ENCODE data around the gene TMEM54. TPM values are rescaled to one million over a fixed set of nuclear protein-coding genes. Genes with fewer than 3 reads are reported as not detected.

The TMEM54 gene
- total RNA-seq, 1 experiment from 2014 or later = 17.6 TPM

DNA sequence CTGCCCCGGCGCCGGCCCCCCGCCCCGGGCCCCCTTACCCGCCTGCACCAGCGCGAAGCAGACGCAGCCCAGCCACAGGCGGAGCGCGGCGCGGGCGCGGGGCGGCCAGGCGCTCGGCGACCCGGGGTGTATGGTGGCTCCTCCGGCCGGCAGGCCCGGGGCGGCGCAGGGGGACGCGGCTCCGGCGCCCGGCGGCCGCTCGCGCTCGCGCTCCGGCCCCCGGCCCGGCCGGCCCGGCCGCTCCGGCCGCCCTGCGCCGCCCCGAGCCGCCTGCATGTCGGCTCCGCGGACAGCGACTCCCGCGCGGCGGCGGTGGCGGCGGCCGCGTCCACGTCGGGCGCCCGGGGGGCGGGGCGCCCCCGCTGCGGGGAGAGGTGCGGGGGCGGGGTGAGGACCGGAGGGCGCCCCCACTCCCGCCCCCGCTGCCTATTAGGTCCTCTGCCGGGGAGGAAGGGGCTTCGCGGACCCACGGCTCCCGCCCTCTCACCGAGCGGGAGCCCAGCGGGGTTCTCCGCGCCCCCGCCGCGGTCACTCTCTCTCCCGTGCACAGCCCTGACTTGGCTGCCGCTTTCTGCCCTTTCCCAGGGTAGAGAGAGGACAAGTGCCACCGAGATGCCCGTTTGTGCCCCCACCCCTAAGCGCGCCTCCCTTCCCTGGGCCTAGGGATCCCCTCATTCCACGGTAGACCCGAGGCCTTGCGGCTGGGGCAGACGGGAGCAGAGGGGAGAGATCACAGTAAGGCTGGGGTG, 30.4 kb downstream of the TMEM54 start, which contains the start of gene FNDC5:
FNDC5 (minus strand) TSS at position 298 of the 749 bp plus-strand sequence.
- H3K4me3 ChIP-seq = peak within 1 kb of the TSS; percentile 74
- DNase-seq = peak; percentile 31 to 44
- peaks cover 13% of the 10 kb centered on the region; the same call in 1 of the 2 replicates for H3K4me1 ChIP-seq
- H3K9me3 ChIP-seq (replicated peaks) = no peaks in the 10 kb centered on the region
- H3K27me3 ChIP-seq = no peaks in the 10 kb centered on the region
- peaks cover 23% of the 10 kb centered on the region for H3K36me3 ChIP-seq
- peak within 1 kb of the TSS; percentile 62 for H3K27ac ChIP-seq

DNA sequence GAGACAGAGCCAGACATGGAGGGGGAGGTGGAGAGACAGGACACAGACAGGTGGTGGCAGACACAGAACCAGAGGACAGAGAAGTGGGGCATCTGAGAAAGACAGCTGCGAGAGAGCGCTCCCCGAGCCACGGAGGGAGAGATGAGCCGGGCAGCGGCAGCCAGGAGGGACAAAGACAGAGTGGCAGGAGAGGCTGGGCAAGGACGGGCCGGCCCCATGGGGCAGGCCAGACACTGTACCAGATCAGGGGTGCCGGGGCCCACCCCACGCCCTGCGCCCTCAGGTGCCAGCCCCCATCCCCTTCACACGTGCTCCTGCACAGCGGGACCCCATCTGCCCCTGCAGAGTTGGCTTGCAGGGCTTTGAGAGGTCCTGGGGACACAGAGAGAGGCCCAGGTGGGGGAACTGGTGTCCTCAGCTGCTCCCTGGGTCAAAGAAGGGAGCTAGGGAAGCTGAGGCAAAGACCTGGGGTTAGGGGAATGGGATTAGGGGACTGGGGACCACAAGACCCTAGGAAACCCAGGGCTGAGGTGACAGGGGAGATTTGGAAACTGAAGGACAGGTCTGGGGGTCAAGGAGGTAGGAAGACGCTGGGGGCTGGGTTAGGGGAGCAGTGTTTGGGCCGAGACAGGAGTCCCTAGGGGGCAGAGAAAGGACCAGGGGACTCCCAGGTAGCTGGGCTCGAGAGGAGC, 31.1 kb downstream of the TMEM54 start:
- peak overlapping the region; percentile 61 for H3K4me3 ChIP-seq
- peaks cover 13% of the 10 kb centered on the region; the same call in 1 of the 2 replicates for H3K4me1 ChIP-seq
- peak overlapping the region; percentile 56 for H3K27ac ChIP-seq

GRCh38 chr1:32868806-32869455, 32.3 kb downstream of the TMEM54 start:
- no peaks in the 10 kb centered on the region for H3K9me3 ChIP-seq (replicated peaks)
- no peak overlapping the region for H3K27ac ChIP-seq
- DNase-seq = no peak
- H3K4me3 ChIP-seq = no peak overlapping the region
- H3K27me3 ChIP-seq = no peaks in the 10 kb centered on the region
- H3K36me3 ChIP-seq = peaks cover 32% of the 10 kb centered on the region
- peaks cover 13% of the 10 kb centered on the region; the same call in 1 of the 2 replicates for H3K4me1 ChIP-seq

More for the DNA sequence above, 31.1 kb downstream of the TMEM54 start:
- peak; percentile 76 to 86 for DNase-seq
- H3K9me3 ChIP-seq (replicated peaks) = no peaks in the 10 kb centered on the region
- H3K27me3 ChIP-seq = no peaks in the 10 kb centered on the region
- peaks cover 28% of the 10 kb centered on the region for H3K36me3 ChIP-seq

GRCh38 chr1:32868085-32868484, 33.1 kb downstream of the TMEM54 start:
- H3K4me1 ChIP-seq = peaks cover 13% of the 10 kb centered on the region; the same call in 1 of the 2 replicates
- no peaks in the 10 kb centered on the region for H3K9me3 ChIP-seq (replicated peaks)
- H3K4me3 ChIP-seq = no peak overlapping the region
- H3K27me3 ChIP-seq = no peaks in the 10 kb centered on the region
- DNase-seq = no peak
- peaks cover 40% of the 10 kb centered on the region for H3K36me3 ChIP-seq
- H3K27ac ChIP-seq = no peak overlapping the region

- peaks cover 44% of the 10 kb centered on the region for H3K36me3 ChIP-seq
- H3K4me3 ChIP-seq = no peak overlapping the region
- no peaks in the 10 kb centered on the region for H3K9me3 ChIP-seq (replicated peaks)
- H3K27ac ChIP-seq = no peak overlapping the region
- no peaks in the 10 kb centered on the region for H3K27me3 ChIP-seq
- H3K4me1 ChIP-seq = peaks cover 9% of the 10 kb centered on the region; the same call in 1 of the 2 replicates
- DNase-seq = no peak
These were observed 33.5 kb downstream of the TMEM54 start for GRCh38 chr1:32867671-32868070.

DNA sequence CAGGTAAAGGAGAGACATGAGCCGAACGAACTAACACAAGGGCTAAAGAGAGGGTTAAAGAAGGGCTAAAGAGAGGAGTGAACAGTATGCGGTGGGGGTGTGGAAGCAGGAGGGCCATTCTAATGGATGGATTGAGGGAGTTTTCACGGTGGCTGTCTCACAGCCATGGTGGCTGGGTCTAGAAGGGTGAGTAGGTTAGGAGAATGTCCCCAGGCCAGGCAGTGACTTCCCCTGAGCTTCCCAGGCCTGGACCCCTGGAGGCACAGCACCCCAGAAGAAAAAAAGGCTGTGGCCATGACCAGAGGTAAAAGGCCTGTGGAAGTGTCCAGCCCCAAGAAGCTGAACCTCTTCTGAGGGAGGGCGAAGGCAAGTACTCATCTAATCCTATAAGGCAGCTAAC, 34.0 kb downstream of the TMEM54 start:
- H3K4me3 ChIP-seq = no peak overlapping the region
- H3K27ac ChIP-seq = no peak overlapping the region
- peaks cover 50% of the 10 kb centered on the region for H3K36me3 ChIP-seq
- no peaks in the 10 kb centered on the region for H3K27me3 ChIP-seq
- DNase-seq = no peak
- peaks cover 9% of the 10 kb centered on the region; the same call in 1 of the 2 replicates for H3K4me1 ChIP-seq
- no peaks in the 10 kb centered on the region for H3K9me3 ChIP-seq (replicated peaks)

DNA sequence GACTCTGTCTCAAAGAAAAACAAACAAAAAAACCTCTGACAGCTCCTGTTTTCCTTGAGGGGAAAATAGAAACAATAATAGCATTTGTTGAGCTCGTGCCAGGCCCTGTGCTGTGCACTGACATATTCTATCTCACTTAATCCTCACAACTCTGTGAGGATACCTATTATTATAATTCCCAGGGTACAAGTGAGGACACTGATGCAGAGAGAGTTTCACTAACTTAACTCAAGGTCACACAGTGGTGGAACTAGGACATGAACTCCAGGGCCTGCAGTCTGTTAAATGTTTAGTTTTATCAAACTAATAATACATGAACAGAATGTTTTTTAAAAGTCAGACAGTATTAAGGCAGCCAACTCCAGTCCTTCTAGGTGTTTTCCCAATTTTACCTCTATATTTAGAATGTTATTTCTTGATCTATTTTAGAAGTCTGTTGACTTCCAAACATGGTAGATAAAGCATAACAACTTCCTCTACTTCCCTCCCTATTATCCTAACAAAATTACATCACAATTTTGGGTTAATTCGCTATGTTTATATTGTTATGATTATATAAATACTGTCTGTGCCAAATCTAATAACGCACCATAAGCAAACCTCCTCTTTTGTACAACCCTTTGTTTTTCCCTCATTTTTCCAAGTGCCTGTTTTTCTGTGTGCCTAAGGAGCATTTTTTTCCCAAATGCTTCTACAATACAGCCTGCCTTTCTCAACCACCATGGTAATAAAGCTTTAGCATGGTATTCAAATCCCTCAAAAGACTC, 35.4 kb downstream of the TMEM54 start:
- Histone ChIP-seq H3K9me3 (replicated peaks) (no peaks in the 10 kb centered on the region), H3K27me3 (no peaks in the 10 kb centered on the region), H3K36me3 (peaks cover 63% of the 10 kb centered on the region), H3K27ac (no peak overlapping the region), H3K4me1 (peaks cover 9% of the 10 kb centered on the region; the same call in 1 of the 2 replicates), H3K4me3 (no peak overlapping the region)
- no peak for DNase-seq

GRCh38 chr1:32864375-32865019, 36.7 kb downstream of the TMEM54 start:
- Histone ChIP-seq H3K4me3 (no peak overlapping the region), H3K9me3 (replicated peaks) (no peaks in the 10 kb centered on the region), H3K36me3 (peaks cover 68% of the 10 kb centered on the region), H3K27ac (no peak overlapping the region), H3K4me1 (peaks cover 10% of the 10 kb centered on the region), H3K27me3 (no peaks in the 10 kb centered on the region)
- DNase-seq = no peak

- no peaks in the 10 kb centered on the region for H3K9me3 ChIP-seq (replicated peaks)
- H3K27ac ChIP-seq = no peak overlapping the region
- DNase-seq = no peak
- H3K36me3 ChIP-seq = peaks cover 68% of the 10 kb centered on the region
- no peak overlapping the region for H3K4me3 ChIP-seq
- H3K4me1 ChIP-seq = peaks cover 7% of the 10 kb centered on the region
- H3K27me3 ChIP-seq = no peaks in the 10 kb centered on the region
These were observed 37.3 kb downstream of the TMEM54 start for GRCh38 chr1:32863881-32864245.

DNA sequence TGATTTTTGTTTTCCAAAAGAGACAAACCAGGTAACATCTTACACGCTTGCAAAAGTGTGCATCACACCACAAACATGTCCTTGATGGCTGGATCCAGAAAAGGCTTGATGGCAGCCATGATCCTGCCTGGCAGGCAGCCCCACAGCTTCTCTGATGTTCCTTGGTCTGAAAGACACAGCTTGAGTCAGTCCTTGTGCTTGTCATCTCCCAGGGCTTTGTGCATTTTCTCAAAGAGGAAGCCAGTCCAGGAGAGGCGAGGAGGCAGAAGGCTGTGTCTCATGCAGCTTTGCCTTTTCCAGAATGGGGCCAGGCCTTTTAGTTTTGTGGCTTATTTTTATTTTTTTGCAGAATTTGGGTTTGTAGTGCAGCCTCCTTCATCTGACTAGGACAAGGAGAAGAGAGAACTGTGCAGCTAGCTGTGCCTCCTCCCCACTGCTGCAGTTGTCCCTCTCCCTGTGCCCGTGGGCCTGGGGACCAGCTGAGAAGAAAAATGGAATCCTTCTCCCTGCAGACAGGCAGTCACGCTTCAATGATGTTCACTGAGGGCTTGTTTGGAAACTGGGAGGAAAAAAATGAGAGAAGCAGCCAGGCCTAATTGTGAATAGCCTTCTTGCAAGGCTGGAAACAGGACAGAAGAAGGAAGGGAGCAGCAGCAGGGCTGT, 37.8 kb downstream of the TMEM54 start:
- Histone ChIP-seq H3K9me3 (replicated peaks) (no peaks in the 10 kb centered on the region), H3K36me3 (peaks cover 66% of the 10 kb centered on the region), H3K27ac (no peak overlapping the region), H3K27me3 (no peaks in the 10 kb centered on the region), H3K4me1 (peaks cover 7% of the 10 kb centered on the region), H3K4me3 (no peak overlapping the region)
- DNase-seq = no peak

DNA sequence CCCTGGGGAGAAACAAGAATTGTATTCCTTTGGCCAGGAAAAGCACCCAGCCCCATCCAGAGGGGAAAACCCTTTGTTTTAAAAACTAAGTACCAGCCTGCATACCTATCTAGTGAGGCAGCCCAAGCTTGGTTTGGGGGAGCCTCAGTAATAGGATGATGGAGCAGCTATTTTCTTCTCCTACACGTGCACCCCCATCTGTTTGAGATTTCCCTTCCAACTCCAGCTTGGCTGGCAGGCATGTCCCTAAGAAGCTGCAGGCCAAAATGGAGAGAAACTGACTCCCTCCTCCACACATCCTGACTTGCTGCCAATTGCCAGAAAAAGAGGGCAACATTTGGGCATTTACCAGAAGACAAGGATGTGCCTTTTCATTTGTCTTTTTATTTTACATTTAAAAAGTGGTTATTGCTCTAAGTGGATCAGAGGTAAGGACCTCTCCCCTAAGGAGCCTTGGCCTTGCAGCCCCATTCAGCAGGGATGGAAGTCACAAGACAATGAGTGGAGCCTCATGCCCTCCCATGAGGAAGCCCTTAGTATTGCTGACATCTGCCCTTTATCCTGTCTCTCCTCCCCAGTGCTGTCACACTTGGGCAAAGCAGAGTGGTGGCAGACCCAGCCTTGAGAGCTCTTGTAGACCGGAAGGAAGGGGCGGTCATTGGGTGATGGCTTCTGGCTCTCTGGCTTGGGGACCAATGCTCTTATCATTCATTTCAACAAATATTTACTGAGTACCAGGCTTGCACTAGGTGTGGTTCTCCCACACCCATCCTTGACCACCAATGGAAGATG, 39.1 kb downstream of the TMEM54 start:
- no peak overlapping the region for H3K27ac ChIP-seq
- H3K4me3 ChIP-seq = no peak overlapping the region
- no peaks in the 10 kb centered on the region for H3K9me3 ChIP-seq (replicated peaks)
- peaks cover 7% of the 10 kb centered on the region for H3K4me1 ChIP-seq
- DNase-seq = no peak
- H3K27me3 ChIP-seq = no peaks in the 10 kb centered on the region
- peaks cover 58% of the 10 kb centered on the region for H3K36me3 ChIP-seq

GRCh38 chr1:32860566-32860965, 40.6 kb downstream of the TMEM54 start:
- H3K36me3 ChIP-seq = peaks cover 58% of the 10 kb centered on the region
- no peak for DNase-seq
- H3K4me3 ChIP-seq = no peak overlapping the region
- no peak overlapping the region for H3K27ac ChIP-seq
- no peaks in the 10 kb centered on the region for H3K27me3 ChIP-seq
- H3K9me3 ChIP-seq (replicated peaks) = no peaks in the 10 kb centered on the region
- H3K4me1 ChIP-seq = peaks cover 7% of the 10 kb centered on the region

GRCh38 chr1:32859915-32860314, 41.3 kb downstream of the TMEM54 start:
- Histone ChIP-seq H3K27me3 (no peaks in the 10 kb centered on the region), H3K9me3 (replicated peaks) (no peaks in the 10 kb centered on the region), H3K4me3 (no peak overlapping the region), H3K36me3 (peaks cover 54% of the 10 kb centered on the region), H3K27ac (no peak overlapping the region), H3K4me1 (peaks cover 7% of the 10 kb centered on the region)
- DNase-seq = peak; percentile 57 to 70
